Activated CD4-positive, alpha-beta T cell treated with anti-CD3 and anti-CD28 coated beads for 36 hours (primary cell): ENCODE results near the gene EXOC3. TPM values are rescaled to one million over a fixed set of nuclear protein-coding genes. Genes with fewer than 3 reads are reported as not detected.
"Not testable (repeated sequence)": the region's sequence is repeated elsewhere in the genome, so short reads cannot be mapped to it uniquely, and the experiment has no call there.

Source experiments
- ATAC-seq: fragments of 200-7000 bp; cut with Tn5 transposase; one replicate; pipeline ENCODE4 v1.10.0; 2021; ENCODE audit warnings: mild to moderate bottlenecking, moderate library complexity
- CTCF ChIA-PET: fragments of 350-600 bp; sonication (Branson Sonifier 250); formaldehyde crosslinking; loops from one replicate; lab custom pipeline; 2021; ENCODE audit warnings: antibody characterized with exemption; lab: Charles Lee
- POLR2A ChIA-PET: fragments of 350-600 bp; sonication (Branson Sonifier 250); formaldehyde crosslinking; loops from one replicate; lab custom pipeline; 2021; ENCODE audit warnings: antibody characterized with exemption, inconsistent platforms; lab: Charles Lee
- DNase-seq: peaks from one replicate; pipeline ENCODE4 v3.0.0-alpha.2; 2020
- H3K27ac Mint-ChIP-seq: one replicate; pipeline ENCODE4 v1.8.0; 2021; ENCODE audit warnings: mixed read lengths
- H3K27me3 Mint-ChIP-seq: one replicate; pipeline ENCODE4 v1.8.0; 2021; ENCODE audit warnings: mixed read lengths
- H3K36me3 Mint-ChIP-seq: one replicate; pipeline ENCODE4 v1.8.0; 2021; ENCODE audit warnings: low read depth, mixed read lengths
- H3K4me1 Mint-ChIP-seq: one replicate; pipeline ENCODE4 v1.8.0; 2021; ENCODE audit warnings: mixed read lengths
- H3K4me3 Mint-ChIP-seq: one replicate; pipeline ENCODE4 v1.8.0; 2021; ENCODE audit warnings: mild to moderate bottlenecking, moderate library complexity, mixed read lengths
- H3K9me3 Mint-ChIP-seq: one replicate; pipeline ENCODE4 v1.8.0; 2021; ENCODE audit warnings: low read depth, mixed read lengths
- intact Hi-C, 2 experiments: fragments of 100-400 bp; cut with DNase I in 1 of 2; cut with micrococcal nuclease in 1 of 2; formaldehyde crosslinking; loops; one replicate each; pipeline versions ENCODE4 v1.14.2 to v1.15.1; 2022 to 2024; cut with DNase I, micrococcal nuclease
- total RNA-seq, 2 experiments: library from RNA; stranded (reverse); gene quantifications; one replicate each; pipeline ENCODE4 v1.2.3, GENCODE V29; 2021

Gene EXOC3
- total RNA-seq, 2 experiments from 2014 or later, result 49.7 to 62.7 TPM

- ChIA-PET POLR2A (interaction anchor here (0.6 kb wide), 1 partner anchor 143 kb away, joined by 3 read pairs; no protein-coding TSS in a partner anchor), CTCF (no interaction called here)
- Mint-ChIP-seq H3K9me3 (no peaks in the 10 kb centered on the region), H3K36me3 (peaks cover 36% of the 10 kb centered on the region), H3K4me3 (peak overlapping the region; percentile 16), H3K4me1 (peaks cover 23% of the 10 kb centered on the region), H3K27ac (peak overlapping the region; percentile 17), H3K27me3 (no peaks in the 10 kb centered on the region)
- ATAC-seq (no peak), DNase-seq (peak; percentile 4)
- intact Hi-C loops, result loop anchor here (5.0 to 10.0 kb wide), 3 partner anchors 142 to 1052 kb away; partner anchors contain the start of genes CEP72 (in 1 of the 2), CLPTM1L (in 1 of the 2) and LPCAT1 (in 1 of the 2)
Observed at GRCh38 chr5:469752-470483, 26.9 kb downstream of the EXOC3 start.

GRCh38 chr5:470961-471749 lies 28.2 kb downstream of the EXOC3 start:
- H3K27me3 Mint-ChIP-seq, result no peaks in the 10 kb centered on the region
- intact Hi-C loops, result loop anchor here (5.0 to 10.0 kb wide), 3 partner anchors 141 to 1051 kb away; partner anchors contain the start of genes CEP72 (in 1 of the 2), CLPTM1L (in 1 of the 2) and LPCAT1 (in 1 of the 2)
- peak overlapping the region; percentile 93 for H3K27ac Mint-ChIP-seq
- ATAC-seq (no peak), DNase-seq (peak; percentile 13)
- peaks cover 25% of the 10 kb centered on the region for H3K4me1 Mint-ChIP-seq
- peaks cover 30% of the 10 kb centered on the region for H3K36me3 Mint-ChIP-seq
- ChIA-PET CTCF (interaction anchor here (0.8 to 1.7 kb wide), 3 partner anchors 20 to 25 kb away, joined by 3 to 10 read pairs (median 6); no protein-coding TSS in a partner anchor), POLR2A (interaction anchor here (1.6 kb wide), 1 partner anchor 25 kb away, joined by 10 read pairs; no protein-coding TSS in a partner anchor)
- peak overlapping the region; percentile 88 for H3K4me3 Mint-ChIP-seq
- no peaks in the 10 kb centered on the region for H3K9me3 Mint-ChIP-seq

GRCh38 chr5:471750-472058 lies 28.7 kb downstream of the EXOC3 start:
- H3K27ac Mint-ChIP-seq, result peak overlapping the region; percentile 93
- no peaks in the 10 kb centered on the region for H3K9me3 Mint-ChIP-seq
- H3K4me1 Mint-ChIP-seq, result peaks cover 25% of the 10 kb centered on the region
- intact Hi-C loops, result loop anchor here (1.0 to 10.0 kb wide), 8 partner anchors 7 to 1327 kb away; partner anchors contain the start of genes BRD9 (in 1 of the 2), CCDC127 (in 1 of the 2), CEP72 (in 1 of the 2) and CLPTM1L (in 1 of the 2)
- ChIA-PET POLR2A (interaction anchor here (0.6 to 1.6 kb wide), 3 partner anchors 11 to 58 kb away, joined by 3 to 10 read pairs (median 3); no protein-coding TSS in a partner anchor), CTCF (interaction anchor here (0.7 to 1.7 kb wide), 5 partner anchors 11 to 134 kb away, joined by 3 to 10 read pairs (median 3); no protein-coding TSS in a partner anchor)
- H3K36me3 Mint-ChIP-seq, result peaks cover 27% of the 10 kb centered on the region
- ATAC-seq, result no peak
- H3K27me3 Mint-ChIP-seq, result no peaks in the 10 kb centered on the region
- H3K4me3 Mint-ChIP-seq, result peak overlapping the region; percentile 88
- no peak for DNase-seq

GRCh38 chr5:472076-472655 lies 29.2 kb downstream of the EXOC3 start:
- H3K9me3 Mint-ChIP-seq, result no peaks in the 10 kb centered on the region
- DNase-seq, result peak; percentile 46
- intact Hi-C loops, result loop anchor here (1.0 to 10.0 kb wide), 8 partner anchors 8 to 1327 kb away; partner anchors contain the start of genes BRD9 (in 1 of the 2), CCDC127 (in 1 of the 2), CEP72 (in 1 of the 2) and CLPTM1L (in 1 of the 2)

GRCh38 chr5:472656-473550 lies 29.9 kb downstream of the EXOC3 start:
- peak overlapping the region; percentile 93 for H3K27ac Mint-ChIP-seq
- peak; percentile 80 for ATAC-seq
- POLR2A ChIA-PET, result interaction anchor here (0.6 to 1.6 kb wide), 3 partner anchors 11 to 26 kb away, joined by 3 to 10 read pairs (median 3); no protein-coding TSS in a partner anchor
- peaks cover 4% of the 10 kb centered on the region for H3K27me3 Mint-ChIP-seq
- intact Hi-C loops, result loop anchor here (1.0 to 10.0 kb wide), 14 partner anchors 9 to 1326 kb away; partner anchors contain the start of genes CEP72 (in 2 of the 2), BRD9 (in 1 of the 2), CCDC127 (in 1 of the 2) and CLPTM1L (in 1 of the 2)
- H3K9me3 Mint-ChIP-seq, result no peaks in the 10 kb centered on the region
- peak; percentile 93 for DNase-seq
- CTCF ChIA-PET, result interaction anchor here (0.6 to 1.7 kb wide), 9 partner anchors 13 to 823 kb away, joined by 3 to 10 read pairs (median 4); no protein-coding TSS in a partner anchor
- peaks cover 27% of the 10 kb centered on the region for H3K36me3 Mint-ChIP-seq
- H3K4me3 Mint-ChIP-seq, result peak overlapping the region; percentile 88
- peaks cover 25% of the 10 kb centered on the region for H3K4me1 Mint-ChIP-seq

More at GRCh38 chr5:472076-472655, 29.2 kb downstream of the EXOC3 start:
- Mint-ChIP-seq H3K27ac (peak overlapping the region; percentile 93), H3K36me3 (peaks cover 27% of the 10 kb centered on the region), H3K4me1 (peaks cover 25% of the 10 kb centered on the region), H3K27me3 (no peaks in the 10 kb centered on the region), H3K4me3 (peak overlapping the region; percentile 88)
- peak; percentile 12 for ATAC-seq
- CTCF ChIA-PET, result interaction anchor here (0.6 to 1.7 kb wide), 6 partner anchors 12 to 824 kb away, joined by 3 to 10 read pairs (median 4); no protein-coding TSS in a partner anchor
- POLR2A ChIA-PET, result interaction anchor here (0.6 to 1.6 kb wide), 3 partner anchors 12 to 58 kb away, joined by 3 to 10 read pairs (median 3); no protein-coding TSS in a partner anchor

GRCh38 chr5:473551-474192 lies 30.7 kb downstream of the EXOC3 start:
- Mint-ChIP-seq H3K4me1 (peaks cover 25% of the 10 kb centered on the region), H3K4me3 (peak overlapping the region; percentile 87), H3K27me3 (peaks cover 4% of the 10 kb centered on the region), H3K9me3 (no peaks in the 10 kb centered on the region), H3K36me3 (peaks cover 24% of the 10 kb centered on the region), H3K27ac (peak overlapping the region; percentile 37)
- ChIA-PET CTCF (interaction anchor here (0.6 to 1.5 kb wide), 4 partner anchors 20 to 157 kb away, joined by 3 to 6 read pairs (median 4); no protein-coding TSS in a partner anchor), POLR2A (interaction anchor here (0.6 kb wide), 1 partner anchor 10 kb away, joined by 3 read pairs; no protein-coding TSS in a partner anchor)
- ATAC-seq (peak; percentile 4), DNase-seq (peak; percentile 51)
- intact Hi-C loops, result loop anchor here (1.0 to 10.0 kb wide), 13 partner anchors 14 to 1325 kb away; partner anchors contain the start of genes CEP72 (in 2 of the 2), BRD9 (in 1 of the 2), CCDC127 (in 1 of the 2) and CLPTM1L (in 1 of the 2)

GRCh38 chr5:474232-474839 lies 31.4 kb downstream of the EXOC3 start:
- H3K4me3 Mint-ChIP-seq, result peak overlapping the region; percentile 87
- ATAC-seq, H3K27ac Mint-ChIP-seq, POLR2A ChIA-PET, H3K27me3 Mint-ChIP-seq, H3K9me3 Mint-ChIP-seq: not testable (repeated sequence)
- intact Hi-C loops, result loop anchor here (5.0 to 10.0 kb wide), 3 partner anchors 138 to 1048 kb away; partner anchors contain the start of genes CEP72 (in 1 of the 2), CLPTM1L (in 1 of the 2) and LPCAT1 (in 1 of the 2)
- peaks cover 23% of the 10 kb centered on the region for H3K4me1 Mint-ChIP-seq
- CTCF ChIA-PET, result interaction anchor here (1.3 to 1.5 kb wide), 2 partner anchors 21 to 157 kb away, joined by 4 to 6 read pairs; no protein-coding TSS in a partner anchor
- peak; percentile 35 for DNase-seq
- peaks cover 21% of the 10 kb centered on the region for H3K36me3 Mint-ChIP-seq

- H3K4me3 Mint-ChIP-seq, result peak overlapping the region; percentile 68
- no peaks in the 10 kb centered on the region for H3K9me3 Mint-ChIP-seq
- H3K27me3 Mint-ChIP-seq, result peaks cover 4% of the 10 kb centered on the region
- POLR2A ChIA-PET, result no interaction called here
- DNase-seq, result peak; percentile 43
- no peak for ATAC-seq
- CTCF ChIA-PET, result interaction anchor here (0.7 kb wide), 1 partner anchor 28 kb away, joined by 3 read pairs; no protein-coding TSS in a partner anchor
- no peak overlapping the region for H3K27ac Mint-ChIP-seq
- H3K4me1 Mint-ChIP-seq, result peaks cover 22% of the 10 kb centered on the region
- peaks cover 14% of the 10 kb centered on the region for H3K36me3 Mint-ChIP-seq
- intact Hi-C loops, result loop anchor here (5.0 to 10.0 kb wide), 3 partner anchors 137 to 1047 kb away; partner anchors contain the start of genes CEP72 (in 1 of the 2), CLPTM1L (in 1 of the 2) and LPCAT1 (in 1 of the 2)
Observed at GRCh38 chr5:474840-475661, 32.1 kb downstream of the EXOC3 start.
